Right kidney (tissue), 9 donors: ENCODE data around the gene NENF.
"Not testable (repeated sequence)": the region's sequence is repeated elsewhere in the genome, so short reads cannot be mapped to it uniquely, and the experiment has no call there.

Source experiments
- DNase-seq: peaks from one replicate; pipeline ENCODE4 v3.0.0-alpha.2; 2016
- long read RNA-seq, 8 donors: transcript quantifications; one replicate each; lab custom pipeline, GENCODE V29; 2026

NENF gene
- long read RNA-seq, donor 1, transcript NENF-201 (4 exons, 949 nt): major isoform, 81 of 93 reads
- long read RNA-seq, donor 1, transcript NENF-204 (3 exons, 845 nt): minor isoform, 10 of 93 reads
- long read RNA-seq, donor 1, partial matches to known transcripts: 0 of 93 reads
- long read RNA-seq, donor 1, other reads (novel, unspliced or antisense): 0 of 93 reads
- long read RNA-seq, donor 2, transcript NENF-204 (3 exons, 845 nt): minor isoform, 9 of 75 reads
- long read RNA-seq, donor 2, transcript NENF-201 (4 exons, 949 nt): major isoform, 59 of 75 reads
- long read RNA-seq, donor 2, partial matches to known transcripts: 6 of 75 reads
- long read RNA-seq, donor 2, other reads (novel, unspliced or antisense): 0 of 75 reads
- long read RNA-seq, donor 3, transcript NENF-201 (4 exons, 949 nt): major isoform, 25 of 41 reads
- long read RNA-seq, donor 3, transcript NENF-204 (3 exons, 845 nt): minor isoform, 8 of 41 reads
- long read RNA-seq, donor 3, partial matches to known transcripts: 8 of 41 reads
- long read RNA-seq, donor 3, other reads (novel, unspliced or antisense): 0 of 41 reads
- long read RNA-seq, donor 4, transcript NENF-204 (3 exons, 845 nt): minor isoform, 5 of 39 reads
- long read RNA-seq, donor 4, transcript NENF-201 (4 exons, 949 nt): major isoform, 33 of 39 reads
- long read RNA-seq, donor 4, partial matches to known transcripts: 0 of 39 reads
- long read RNA-seq, donor 4, other reads (novel, unspliced or antisense): 0 of 39 reads
- long read RNA-seq, donor 5, transcript NENF-204 (3 exons, 845 nt): minor isoform, 13 of 62 reads
- long read RNA-seq, donor 5, transcript NENF-201 (4 exons, 949 nt): major isoform, 47 of 62 reads
- long read RNA-seq, donor 5, partial matches to known transcripts: 0 of 62 reads
- long read RNA-seq, donor 5, other reads (novel, unspliced or antisense): 0 of 62 reads
- long read RNA-seq, donor 6, transcript NENF-201 (4 exons, 949 nt): major isoform, 41 of 50 reads
- long read RNA-seq, donor 6, transcript NENF-204 (3 exons, 845 nt): minor isoform, 9 of 50 reads
- long read RNA-seq, donor 6, partial matches to known transcripts: 0 of 50 reads
- long read RNA-seq, donor 6, other reads (novel, unspliced or antisense): 0 of 50 reads
- long read RNA-seq, donor 7, transcript NENF-204 (3 exons, 845 nt): minor isoform, 8 of 94 reads
- long read RNA-seq, donor 7, transcript NENF-201 (4 exons, 949 nt): major isoform, 81 of 94 reads
- long read RNA-seq, donor 7, partial matches to known transcripts: 5 of 94 reads
- long read RNA-seq, donor 7, other reads (novel, unspliced or antisense): 0 of 94 reads
- long read RNA-seq, donor 8, transcript NENF-201 (4 exons, 949 nt): major isoform, 58 of 78 reads
- long read RNA-seq, donor 8, transcript NENF-204 (3 exons, 845 nt): minor isoform, 20 of 78 reads
- long read RNA-seq, donor 8, partial matches to known transcripts: 0 of 78 reads
- long read RNA-seq, donor 8, other reads (novel, unspliced or antisense): 0 of 78 reads

- peak; percentile 74 for DNase-seq
Observed at GRCh38 chr1:212432661-212433576, at the start of gene NENF. Gene NENF, plus strand, starts transcription at chr1:212432920. Its CDS starts 24 bp downstream, at chr1:212432944.

- no peak for DNase-seq
Observed at GRCh38 chr1:212386029-212386428, 46.7 kb upstream of the NENF start.

GRCh38 chr1:212388985-212389716, 43.6 kb upstream of the NENF start:
- no peak for DNase-seq

- not testable (repeated sequence) for DNase-seq
Observed at GRCh38 chr1:212395678-212396437, 36.9 kb upstream of the NENF start.

GRCh38 chr1:212396638-212397037, 36.1 kb upstream of the NENF start:
- no peak for DNase-seq

- no peak for DNase-seq
Observed at GRCh38 chr1:212397171-212397570, 35.5 kb upstream of the NENF start.

GRCh38 chr1:212401042-212401441, 31.7 kb upstream of the NENF start:
- DNase-seq: no peak

- DNase-seq: no peak
Observed at GRCh38 chr1:212401838-212402582, 30.7 kb upstream of the NENF start.

- DNase-seq: no peak
Observed at GRCh38 chr1:212402666-212403321, 29.9 kb upstream of the NENF start.

- no peak for DNase-seq
Observed at GRCh38 chr1:212410231-212410820, 22.4 kb upstream of the NENF start.

- no peak for DNase-seq
Observed at GRCh38 chr1:212412374-212412773, 20.3 kb upstream of the NENF start.

- DNase-seq: peak; percentile 79
Observed at GRCh38 chr1:212413902-212414327, 18.8 kb upstream of the NENF start.

GRCh38 chr1:212414328-212415106, 18.2 kb upstream of the NENF start, which contains the start of gene PACC1:
Gene PACC1, minus strand, starts transcription at chr1:212414886. Its CDS starts 129 bp downstream, at chr1:212414757.
- DNase-seq: peak; percentile 90

- DNase-seq: no peak
Observed at GRCh38 chr1:212415107-212415841, 17.4 kb upstream of the NENF start.

GRCh38 chr1:212421165-212421564, 11.6 kb upstream of the NENF start:
- DNase-seq: no peak

- DNase-seq: no peak
Observed at GRCh38 chr1:212423879-212424278, 8.8 kb upstream of the NENF start.
